Measurements from ENCODE around the gene IFT88. TPM values are rescaled to one million over a fixed set of nuclear protein-coding genes. Genes with fewer than 3 reads are reported as not detected.
"Not testable (repeated sequence)": the region's sequence is repeated elsewhere in the genome, so short reads cannot be mapped to it uniquely, and the experiment has no call there.

IFT88 gene
- total RNA-seq, 1 donor from 2014 or later, result 4.9 TPM

DNA sequence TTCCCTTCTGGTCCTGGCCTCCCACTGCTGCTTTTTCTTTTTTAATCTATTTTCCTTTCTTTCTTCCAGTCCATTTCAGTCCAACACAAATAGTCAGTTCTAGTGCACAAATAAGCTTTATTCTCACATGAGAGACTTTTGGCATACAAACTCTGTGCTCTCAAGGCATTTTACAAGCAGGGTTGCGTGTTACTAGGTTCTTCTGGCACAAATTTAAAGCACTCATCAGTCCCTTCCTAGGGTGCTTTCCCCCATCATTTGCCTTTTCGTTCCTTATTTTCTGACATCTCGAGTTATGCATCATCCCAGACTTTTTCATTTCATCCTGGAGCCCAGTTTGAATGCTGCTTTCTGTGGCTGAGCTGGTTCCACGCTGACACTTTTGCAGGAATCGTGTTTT lies 106.8 kb downstream of the IFT88 start:
- Histone ChIP-seq H3K9me3 (no peaks in the 10 kb centered on the region), H3K4me3 (no peak overlapping the region), H3K27ac (no peak overlapping the region), H3K27me3 (no peaks in the 10 kb centered on the region), H3K36me3 (peaks cover 2 to 4% of the 10 kb centered on the region in 2 donors), H3K4me1 (no peaks in the 10 kb centered on the region)
- TF ChIP-seq CTCF (IDR thresholded peaks at IDR 0.05), result no peak
- no peak for DNase-seq (ENCODE audit: low spot score in 2 of 2)
- intact Hi-C loops (cut with DNase I), result no loop called here

DNA sequence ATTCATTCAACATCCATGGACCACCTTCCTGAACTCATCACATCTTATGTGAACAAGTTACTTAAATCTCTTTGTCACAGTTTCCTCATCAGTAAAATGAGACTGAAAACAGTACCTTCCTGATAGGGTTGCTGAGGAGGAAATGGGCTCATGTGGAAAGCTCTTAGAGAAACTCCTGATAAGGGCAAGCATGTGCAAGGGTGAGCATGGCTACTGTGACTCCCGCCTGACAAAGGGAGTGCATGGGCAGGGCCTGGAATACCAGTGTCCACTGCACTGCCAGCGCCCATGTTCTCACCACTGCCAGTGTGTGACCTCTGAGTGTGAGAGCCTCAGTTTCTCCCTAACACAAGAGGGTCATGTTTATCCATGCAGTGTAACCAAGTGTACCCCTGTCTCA lies 109.3 kb downstream of the IFT88 start:
- no peaks in the 10 kb centered on the region for H3K4me1 ChIP-seq
- TF ChIP-seq CTCF (IDR thresholded peaks at IDR 0.05), result no peak
- H3K9me3 ChIP-seq, result no peaks in the 10 kb centered on the region
- no peaks in the 10 kb centered on the region for H3K27me3 ChIP-seq
- intact Hi-C loops (cut with DNase I), result no loop called here
- no peak overlapping the region for H3K4me3 ChIP-seq
- DNase-seq (ENCODE audit: low spot score in 2 of 2), result no peak
- no peak overlapping the region for H3K27ac ChIP-seq
- H3K36me3 ChIP-seq, result peaks cover 0 to 4% of the 10 kb centered on the region in 2 donors

DNA sequence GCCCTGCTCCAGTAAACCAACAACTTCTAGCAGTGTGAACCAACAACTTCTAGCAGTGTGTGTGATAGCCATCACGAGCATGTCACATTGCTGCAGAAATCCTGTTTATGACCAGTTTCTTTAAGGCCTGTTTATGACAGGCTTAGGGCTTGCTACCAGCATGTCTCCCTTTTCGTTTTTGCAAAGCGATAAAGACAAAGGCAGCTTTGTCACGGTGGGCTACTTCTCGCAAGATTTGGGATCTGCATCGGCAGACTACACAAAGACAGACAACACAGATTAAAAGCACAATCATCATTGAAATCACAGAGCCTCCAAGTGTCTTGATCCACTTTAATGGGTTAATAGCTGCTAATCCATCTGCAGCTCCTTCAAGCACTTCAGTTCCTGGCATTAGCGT lies 111.6 kb downstream of the IFT88 start:
- H3K9me3 ChIP-seq; H3K4me1 ChIP-seq; DNase-seq (ENCODE audit: low spot score in 2 of 2); H3K4me3 ChIP-seq; H3K27ac ChIP-seq; intact Hi-C loops (cut with DNase I); H3K27me3 ChIP-seq; H3K36me3 ChIP-seq: not testable (repeated sequence)

- no peak for DNase-seq (ENCODE audit: low spot score in 2 of 2)
- no peak overlapping the region for H3K27ac ChIP-seq
- no peak for TF ChIP-seq CTCF (IDR thresholded peaks at IDR 0.05)
- H3K9me3 ChIP-seq, result no peaks in the 10 kb centered on the region
- H3K4me1 ChIP-seq, result no peaks in the 10 kb centered on the region
- intact Hi-C loops (cut with DNase I), result no loop called here
- H3K27me3 ChIP-seq, result no peaks in the 10 kb centered on the region
- no peak overlapping the region for H3K4me3 ChIP-seq
- H3K36me3 ChIP-seq, result no peaks in the 10 kb centered on the region
Measured at GRCh38 chr13:20679879-20680278, 112.9 kb downstream of the IFT88 start.

GRCh38 chr13:20680416-20681080 lies 113.6 kb downstream of the IFT88 start:
- Histone ChIP-seq H3K9me3 (no peaks in the 10 kb centered on the region), H3K36me3 (no peaks in the 10 kb centered on the region), H3K4me1 (no peaks in the 10 kb centered on the region), H3K27ac (no peak overlapping the region), H3K27me3 (no peaks in the 10 kb centered on the region), H3K4me3 (no peak overlapping the region)
- TF ChIP-seq CTCF (IDR thresholded peaks at IDR 0.05), result no peak
- intact Hi-C loops (cut with DNase I), result no loop called here
- no peak for DNase-seq (ENCODE audit: low spot score in 2 of 2)

DNA sequence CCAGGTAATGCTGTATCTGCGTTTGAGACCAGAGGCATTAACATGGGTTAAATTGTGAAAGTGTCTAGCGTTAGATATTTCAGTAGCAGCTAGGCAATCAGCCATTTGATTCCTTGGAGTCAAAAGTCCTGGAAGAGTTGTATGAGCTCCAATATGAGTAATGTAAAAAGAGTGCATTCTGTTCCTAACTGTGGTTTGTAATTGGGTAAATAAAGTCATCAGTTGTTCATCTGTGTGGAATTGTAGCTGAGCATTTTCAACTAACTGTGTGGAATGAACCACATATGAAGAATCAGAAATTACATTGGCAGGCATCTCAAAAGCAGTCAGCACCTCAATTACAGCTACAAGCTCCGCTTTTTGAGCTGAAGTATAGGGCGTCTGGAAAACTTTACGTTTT lies 114.5 kb downstream of the IFT88 start:
- intact Hi-C loops (cut with DNase I); H3K4me1 ChIP-seq; DNase-seq (ENCODE audit: low spot score in 2 of 2); H3K36me3 ChIP-seq; H3K27me3 ChIP-seq; H3K9me3 ChIP-seq; H3K27ac ChIP-seq; H3K4me3 ChIP-seq: not testable (repeated sequence)

DNA sequence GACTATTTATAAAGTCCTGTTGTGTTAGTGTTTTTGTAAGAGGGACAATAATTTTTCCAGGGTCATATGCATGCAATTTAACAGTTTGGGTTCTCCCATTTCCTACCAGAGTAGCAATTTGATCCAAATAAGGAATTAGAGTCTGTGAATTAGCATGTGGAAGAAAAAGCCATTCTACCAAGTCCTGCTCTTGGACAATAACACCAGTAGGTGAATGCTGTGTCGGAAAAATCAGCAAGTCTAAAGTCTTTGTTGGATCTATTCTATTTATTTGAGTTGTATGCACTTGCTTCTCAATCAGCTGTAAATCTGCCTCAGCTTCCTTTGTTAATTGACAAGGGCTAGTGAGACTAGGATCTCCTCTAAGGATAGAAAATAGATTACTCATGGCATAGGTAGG lies 115.1 kb downstream of the IFT88 start:
- H3K4me3 ChIP-seq, result no peak overlapping the region
- no peaks in the 10 kb centered on the region for H3K36me3 ChIP-seq
- H3K27ac ChIP-seq, result no peak overlapping the region
- no peaks in the 10 kb centered on the region for H3K27me3 ChIP-seq
- no peak for TF ChIP-seq CTCF (IDR thresholded peaks at IDR 0.05)
- H3K4me1 ChIP-seq, result no peaks in the 10 kb centered on the region
- intact Hi-C loops (cut with DNase I), result no loop called here
- DNase-seq (ENCODE audit: low spot score in 2 of 2), result no peak
- H3K9me3 ChIP-seq, result no peaks in the 10 kb centered on the region
